Stimulated activated CD8-positive, alpha-beta memory T cell treated with anti-CD3 and anti-CD28 coated beads, Interleukin-4, amount 100 ng/mL, for 24 hours (primary cell): ENCODE results near the gene RYK.
A peak's percentile ranks its signal among the peaks of the same experiment; 100 is the strongest.
"Not testable (repeated sequence)": the region's sequence is repeated elsewhere in the genome, so short reads cannot be mapped to it uniquely, and the experiment has no call there.

Experiments
- DNase-seq: peaks from one replicate; pipeline ENCODE4 v3.0.0-alpha.2; 2020; ENCODE audit warnings: low read depth

Gene RYK

DNA sequence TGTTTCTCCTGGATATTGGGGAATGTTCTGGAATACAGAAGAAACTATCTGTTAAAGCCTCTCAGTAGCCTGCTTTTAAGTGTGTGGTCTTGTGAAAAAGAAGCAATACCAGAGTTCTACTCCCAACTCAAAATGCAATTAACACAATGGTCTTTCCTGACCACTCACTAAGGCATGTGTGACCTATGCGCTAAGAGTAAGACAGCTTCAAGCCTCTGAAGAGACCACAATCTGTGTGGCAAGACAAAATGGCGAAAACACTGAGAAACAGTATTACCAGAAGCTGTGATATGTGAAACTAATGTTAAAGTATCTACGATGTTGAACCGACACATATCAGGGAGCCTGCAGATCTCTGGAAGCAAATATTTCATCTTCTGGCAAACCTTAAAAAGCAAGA, 33.8 kb downstream of the RYK start:
- no peak for DNase-seq

DNA sequence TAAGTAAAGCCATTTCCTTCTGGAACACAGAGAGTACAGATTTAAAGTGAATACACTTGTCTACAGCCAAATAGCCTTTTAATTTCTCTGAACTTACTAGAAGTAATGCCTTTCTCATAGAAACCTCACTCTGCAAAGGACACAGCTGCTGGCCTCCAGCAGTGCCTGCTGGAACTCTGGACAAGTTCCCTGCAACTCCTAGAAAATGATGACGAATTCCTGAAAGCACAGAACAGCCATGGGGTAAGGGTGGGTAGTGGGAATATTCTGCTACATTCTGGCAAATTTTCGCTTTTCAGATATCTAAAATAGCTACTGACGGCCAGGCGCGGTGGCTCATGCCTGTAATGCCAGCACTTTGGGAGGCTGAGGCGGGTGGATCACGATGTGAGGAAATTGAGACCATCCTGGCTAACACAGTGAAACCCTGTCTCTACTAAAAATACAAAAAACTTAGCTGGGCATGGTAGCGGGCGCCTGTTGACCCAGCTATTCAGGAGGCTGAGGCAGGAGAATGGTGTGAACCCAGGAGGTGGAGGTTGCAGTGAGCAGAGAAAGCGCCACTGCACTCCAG, 34.4 kb downstream of the RYK start:
- DNase-seq = no peak

DNA sequence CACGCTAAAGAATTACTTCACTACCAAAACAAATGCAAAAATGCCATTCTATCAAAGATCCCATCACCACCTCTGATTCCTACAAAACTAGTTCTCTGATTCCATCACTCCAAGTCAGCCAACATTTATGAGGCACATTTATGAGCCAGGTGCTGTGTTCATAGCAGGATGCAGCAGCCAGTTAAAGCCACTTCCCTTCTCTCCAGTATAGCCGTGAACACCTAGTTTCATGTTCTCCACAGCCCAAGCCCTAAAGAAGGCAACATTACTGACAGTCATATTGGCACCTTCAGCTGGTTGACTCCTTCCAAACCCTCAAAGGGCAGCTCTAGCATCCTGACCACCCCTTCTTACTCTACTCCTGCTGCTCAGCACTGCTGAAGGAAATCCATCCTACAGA, 36.4 kb downstream of the RYK start:
- no peak for DNase-seq

DNA sequence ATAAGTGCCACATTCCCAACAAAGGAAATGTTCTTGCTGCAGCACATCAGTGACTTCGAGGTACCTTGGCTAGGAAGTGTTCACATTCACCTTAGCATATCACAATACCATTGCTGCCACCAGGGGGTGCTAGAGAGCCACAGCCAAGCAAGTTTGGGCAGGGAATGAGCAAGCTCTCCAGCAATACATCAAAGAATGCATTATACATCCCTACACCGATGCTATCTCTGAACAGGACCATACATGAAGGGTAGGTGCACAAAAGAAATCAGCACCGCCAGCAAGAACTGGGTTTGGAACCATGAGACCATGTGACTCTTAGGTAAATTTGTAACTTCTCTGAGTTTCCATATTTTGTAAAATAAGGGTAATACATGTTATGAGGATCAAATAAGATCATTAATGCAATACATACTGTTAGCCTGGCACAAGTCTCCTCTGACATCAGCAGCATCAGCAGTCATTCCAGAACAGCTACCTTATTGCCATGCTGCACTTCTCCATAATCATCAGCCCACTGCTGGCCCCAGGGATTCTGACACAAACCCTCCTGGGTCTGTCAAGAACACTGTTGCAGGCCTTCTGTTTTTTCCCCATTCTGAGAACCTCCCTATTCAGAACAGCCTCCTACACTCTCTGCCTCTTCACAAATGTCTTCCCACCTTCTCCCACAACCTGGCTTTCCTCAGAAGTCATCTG, 37.5 kb downstream of the RYK start:
- peak; percentile 76 for DNase-seq

DNA sequence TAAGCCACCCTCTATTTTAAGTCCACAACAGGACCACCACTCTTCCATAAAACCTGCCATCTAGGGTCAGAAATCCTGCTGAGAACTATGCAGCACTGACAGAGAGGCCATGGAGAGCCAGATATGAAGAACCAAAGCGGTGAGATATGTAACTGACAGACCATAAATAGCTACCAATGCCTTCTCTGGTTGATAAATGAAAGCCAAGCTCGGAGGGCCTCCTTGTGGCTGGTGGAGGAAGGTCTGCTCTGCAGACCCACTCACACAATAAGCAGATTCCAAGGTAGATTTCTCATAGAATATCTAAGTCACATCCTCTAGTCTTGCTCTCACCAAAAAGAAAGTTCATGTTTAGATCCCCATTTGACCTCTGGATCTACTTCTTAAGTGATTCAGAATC, 38.9 kb downstream of the RYK start:
- no peak for DNase-seq

- no peak for DNase-seq
Measured at GRCh38 chr3:134205451-134205850, 45.2 kb downstream of the RYK start.

DNA sequence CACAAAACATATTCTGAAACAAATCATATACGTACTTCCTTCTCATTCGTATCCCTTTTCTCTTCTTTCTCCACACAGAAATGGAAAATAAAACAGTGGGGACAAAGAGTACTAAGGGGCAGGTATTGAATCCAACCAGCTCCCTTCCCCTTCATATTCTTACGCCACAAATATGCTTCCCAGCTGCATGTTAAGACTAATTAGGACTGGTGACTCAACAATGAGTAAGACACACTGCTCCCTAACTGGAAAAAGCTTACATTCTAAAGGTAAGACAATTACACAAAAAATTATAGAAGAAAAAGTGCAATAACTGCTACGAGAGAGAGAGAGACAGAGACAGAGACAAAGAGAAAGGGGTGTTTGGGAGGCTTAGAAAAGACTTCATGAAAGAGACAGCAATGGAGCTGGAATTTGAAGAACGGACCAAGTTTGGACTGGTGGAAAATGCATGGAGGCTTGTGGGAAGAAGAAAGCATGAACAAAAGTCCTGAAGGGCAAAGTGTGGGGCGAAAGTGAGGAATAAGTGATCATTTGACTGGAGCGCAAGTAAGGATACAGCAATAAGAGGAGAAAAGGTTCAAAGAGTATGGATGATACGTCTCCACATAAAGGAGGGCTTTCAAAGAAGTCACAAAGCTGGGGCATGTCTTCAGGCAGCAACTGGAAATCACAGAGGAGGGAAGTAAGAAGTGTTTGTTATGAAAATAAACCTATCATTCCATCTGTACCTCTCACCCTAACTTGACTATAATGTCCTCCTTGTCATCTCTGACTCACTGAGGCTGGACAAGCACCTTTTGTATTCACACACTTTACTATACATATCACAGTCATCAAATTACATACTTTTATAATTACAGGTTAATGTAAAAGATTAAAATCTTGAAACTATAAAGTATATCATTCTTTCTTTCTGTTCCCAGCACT, 49.2 kb downstream of the RYK start:
- DNase-seq = no peak

- DNase-seq = not testable (repeated sequence)
Measured at GRCh38 chr3:134199880-134200279, 50.8 kb downstream of the RYK start.

GRCh38 chr3:134199240-134199639, 51.4 kb downstream of the RYK start:
- no peak for DNase-seq

- no peak for DNase-seq
Measured at GRCh38 chr3:134198414-134198813, 52.2 kb downstream of the RYK start.

DNA sequence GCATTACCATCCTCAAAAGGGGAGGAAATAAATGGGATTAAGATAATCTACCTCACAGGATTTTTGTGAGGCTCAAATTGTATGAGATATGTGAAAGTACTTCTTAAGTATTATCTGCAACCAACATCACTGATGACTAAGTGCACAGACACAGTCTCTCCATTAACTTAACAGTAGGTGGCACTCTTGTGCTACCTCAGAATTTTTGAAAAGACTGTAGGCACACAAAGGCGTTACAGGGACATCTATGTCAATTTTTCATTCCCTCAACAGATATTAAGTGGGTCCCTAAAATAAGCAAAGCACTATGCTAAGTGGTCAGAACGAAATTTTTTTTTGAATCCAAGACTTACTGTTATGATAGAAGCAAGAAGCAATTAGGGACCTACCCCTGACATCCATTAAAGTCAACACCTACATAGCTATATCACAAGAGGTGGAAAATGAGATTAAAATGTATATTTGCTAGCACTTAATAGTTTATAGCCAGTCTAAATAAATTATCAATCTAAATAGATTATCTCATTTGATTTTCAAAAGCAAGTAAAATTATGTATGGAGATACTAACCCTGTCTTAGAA, 52.9 kb downstream of the RYK start:
- DNase-seq = no peak

DNA sequence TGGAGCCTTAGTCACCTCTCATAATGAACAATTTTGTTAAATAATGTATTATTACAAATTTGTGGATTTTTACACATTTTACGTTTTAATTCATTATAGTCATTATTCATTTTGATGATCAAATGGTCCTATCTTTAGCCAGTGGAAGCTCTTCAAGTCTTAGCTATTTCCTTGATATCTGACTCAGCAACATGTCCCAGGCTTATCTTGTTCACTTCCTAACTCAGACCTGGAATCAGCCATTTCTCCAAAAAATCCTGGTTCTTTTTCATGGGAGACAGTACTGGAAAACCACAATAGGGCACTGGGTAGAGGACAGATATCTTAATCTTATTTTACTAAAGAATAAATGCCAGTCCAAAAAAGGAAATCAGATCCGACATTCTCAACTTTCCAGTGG, 56.4 kb downstream of the RYK start:
- no peak for DNase-seq

- no peak for DNase-seq
Measured at GRCh38 chr3:134190250-134190649, 60.4 kb downstream of the RYK start.

DNA sequence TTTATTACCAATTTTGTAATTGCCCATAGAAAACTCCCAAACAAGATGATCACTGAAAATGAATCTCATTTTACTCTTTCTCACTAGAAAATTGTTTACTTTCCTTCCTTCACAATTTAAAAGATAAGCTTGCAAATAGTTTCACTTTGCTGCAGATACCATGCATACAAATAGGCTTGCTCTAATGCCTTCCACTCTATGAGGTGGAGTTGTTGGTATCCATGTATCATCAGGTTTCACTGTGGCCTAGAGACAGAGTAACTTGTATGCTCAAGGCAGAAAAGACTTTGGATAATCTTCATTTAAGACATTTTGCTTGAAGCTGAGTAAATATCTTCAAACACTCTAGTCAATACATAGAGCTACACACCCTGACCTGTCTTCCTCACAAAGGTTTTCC, 60.8 kb downstream of the RYK start:
- no peak for DNase-seq

DNA sequence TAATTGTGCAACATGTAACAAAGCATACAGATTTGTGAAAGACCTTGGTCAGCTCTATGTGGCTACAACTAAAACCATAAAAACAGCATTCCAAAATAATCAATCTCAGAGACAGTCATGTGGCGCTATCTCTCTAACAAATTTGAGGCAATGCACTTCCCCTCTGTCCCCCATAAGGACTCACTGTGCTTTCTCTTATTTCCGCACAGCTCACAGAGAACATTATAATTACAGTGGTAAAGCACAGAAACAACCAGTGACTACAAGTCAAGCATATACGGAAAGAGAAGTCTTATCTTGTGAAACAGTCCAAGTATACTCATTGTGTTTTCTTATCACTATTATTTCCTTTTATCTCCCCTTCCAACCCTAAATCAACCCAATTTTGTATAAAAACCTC, 64.3 kb downstream of the RYK start:
- no peak for DNase-seq

DNA sequence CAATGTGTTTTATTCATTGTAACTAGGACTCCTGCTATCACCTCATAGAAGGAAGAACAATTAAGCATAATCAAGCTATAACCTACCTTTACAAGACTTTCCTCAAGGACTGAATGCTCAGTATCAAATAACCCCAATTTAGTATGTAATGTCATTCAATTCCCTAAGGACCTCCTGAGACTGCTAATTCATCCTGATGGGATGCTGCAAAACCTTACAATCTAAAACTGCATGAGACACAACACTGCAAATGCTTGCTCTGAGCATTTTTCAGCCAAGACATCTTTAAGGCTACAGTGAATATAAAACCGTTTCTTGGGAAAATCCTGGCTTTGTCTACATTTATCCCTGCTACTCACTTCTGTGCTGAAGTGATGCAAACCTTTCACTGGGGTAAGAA, 69.9 kb downstream of the RYK start:
- no peak for DNase-seq

- DNase-seq = no peak
Measured at GRCh38 chr3:134179508-134179907, 71.2 kb downstream of the RYK start.

DNA sequence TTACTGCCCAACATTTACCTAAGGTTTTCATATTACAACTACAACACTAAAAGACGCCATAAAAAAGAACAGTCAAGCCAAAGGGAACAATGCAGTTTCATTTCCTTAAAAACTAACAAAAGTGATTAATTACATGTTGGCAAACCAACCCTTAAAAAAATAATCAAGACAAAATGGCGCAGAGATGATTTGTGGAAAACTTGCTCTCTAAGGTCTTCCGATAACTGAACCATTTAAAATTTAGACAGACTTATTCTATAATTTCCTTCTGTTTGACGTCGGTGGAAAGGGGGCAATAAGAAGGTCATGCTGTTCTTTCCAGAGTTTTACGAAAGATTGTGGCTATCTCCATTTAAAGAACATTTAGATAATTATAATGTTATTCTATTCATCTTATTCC, 87.6 kb downstream of the RYK start:
- no peak for DNase-seq

GRCh38 chr3:134161898-134162615, 88.6 kb downstream of the RYK start:
- DNase-seq = no peak

- no peak for DNase-seq
Measured at GRCh38 chr3:134155446-134155845, 95.2 kb downstream of the RYK start.

DNA sequence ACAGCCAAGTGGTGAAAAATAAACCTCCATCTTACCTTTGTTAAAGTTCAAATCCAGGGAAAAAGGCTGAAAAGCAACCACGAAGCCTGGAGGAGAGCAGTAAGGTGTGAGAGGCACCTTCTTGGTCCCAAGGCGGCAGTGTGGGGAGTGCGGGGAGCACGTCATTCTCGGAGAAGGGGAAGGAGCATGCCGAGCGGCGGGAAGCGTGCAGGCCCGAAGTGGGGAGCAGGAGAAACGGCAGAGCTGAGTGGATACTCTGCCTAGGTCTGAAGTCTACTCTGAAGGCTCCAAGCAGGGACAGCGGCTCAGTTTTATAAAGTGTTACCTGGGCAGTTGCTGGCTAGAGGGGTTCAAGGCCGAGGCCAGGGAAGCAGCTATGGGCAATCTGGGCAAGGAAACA, 96.9 kb downstream of the RYK start:
- DNase-seq = no peak

DNA sequence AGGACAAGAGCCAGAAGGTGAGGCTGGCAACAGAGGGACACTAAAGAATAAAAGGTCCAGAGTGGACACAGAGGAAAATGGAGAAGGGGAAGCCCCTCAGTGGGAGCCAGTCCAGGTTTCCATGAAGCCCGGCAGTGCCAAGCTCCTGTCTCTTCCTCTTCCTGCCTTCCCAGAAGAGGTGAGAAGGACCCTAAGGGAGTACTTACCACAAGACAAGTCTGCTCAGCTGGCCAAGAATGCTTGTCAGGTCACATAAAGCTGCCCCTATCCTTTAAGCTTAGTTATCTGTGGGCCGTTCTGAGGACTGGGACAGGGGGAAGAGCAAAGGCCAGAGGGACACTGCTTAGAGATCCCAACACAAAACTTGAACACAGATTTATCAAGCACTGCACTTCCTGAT, 100.2 kb downstream of the RYK start:
- no peak for DNase-seq
